GM18511 (cell line): ENCODE data around the gene AVPR2.

Source experiments
- ATAC-seq: cut with Tn5 transposase; IDR thresholded peaks from one replicate; pipeline ENCODE4 v1.9.1; 2021; ENCODE audit warnings: mild to moderate bottlenecking, moderate library complexity; ENCODE audit not compliant: unreplicated experiment

The AVPR2 gene

DNA sequence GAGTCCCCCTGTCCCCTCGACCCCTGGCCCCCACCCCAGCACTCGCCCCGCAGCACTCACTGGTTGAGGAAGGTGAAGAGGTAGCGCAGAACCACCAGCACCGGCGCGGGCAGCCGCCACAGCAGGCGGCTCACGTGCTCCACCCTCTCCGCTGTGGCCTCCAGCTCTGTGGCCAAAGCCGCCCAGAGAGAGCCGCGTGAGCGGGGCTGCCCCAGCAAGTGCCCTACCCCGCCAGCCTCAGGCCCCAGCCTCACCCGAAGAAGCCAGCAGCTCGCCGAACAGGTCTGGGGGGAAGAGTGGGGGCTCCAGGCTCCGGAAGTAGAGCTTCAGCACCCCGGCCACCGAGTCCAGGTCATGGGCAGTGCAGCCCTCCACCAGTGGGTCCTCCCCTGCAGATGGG is 6.0 kb downstream of the AVPR2 start:
- no peak for ATAC-seq

DNA sequence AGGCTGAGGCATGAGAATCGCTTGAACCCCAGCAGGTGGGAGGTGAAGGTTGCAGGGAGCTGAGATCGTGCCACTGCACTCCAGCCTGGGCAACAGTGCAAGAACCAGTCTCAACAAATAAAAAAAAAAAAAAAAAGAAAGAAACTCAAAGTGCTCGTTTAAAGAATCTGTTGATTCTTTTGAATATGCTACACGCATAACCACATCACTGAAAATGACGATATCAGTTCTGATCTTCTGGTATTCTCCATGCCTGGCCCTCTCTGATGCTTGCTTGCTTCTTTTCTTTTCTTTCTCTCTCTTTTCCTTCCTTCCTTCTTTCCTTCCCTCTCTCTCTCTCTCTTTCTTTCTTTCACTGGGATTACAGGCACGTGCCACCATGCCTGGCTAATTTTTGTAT is 7.3 kb downstream of the AVPR2 start:
- ATAC-seq = no peak

DNA sequence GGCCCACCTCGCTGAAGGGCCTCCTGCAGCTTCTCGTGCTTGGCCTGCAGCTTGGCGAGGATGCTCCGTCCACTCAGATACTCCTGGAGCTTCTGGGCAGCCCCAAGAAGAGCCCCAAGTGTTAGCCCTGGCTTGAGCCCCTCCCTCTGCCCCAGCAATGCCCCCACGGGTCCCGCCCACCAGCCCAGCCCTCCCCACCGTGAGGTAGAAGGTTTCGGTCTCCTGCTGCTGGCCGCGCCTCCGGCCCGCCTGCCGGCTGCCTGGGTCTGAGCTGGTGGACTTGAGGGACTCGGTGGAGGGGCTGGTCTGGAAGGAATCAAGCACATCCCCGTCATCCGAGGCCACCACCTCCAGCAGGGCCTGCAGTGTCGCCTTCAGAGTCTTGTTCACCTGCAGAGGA is 8.7 kb downstream of the AVPR2 start:
- ATAC-seq = no peak

DNA sequence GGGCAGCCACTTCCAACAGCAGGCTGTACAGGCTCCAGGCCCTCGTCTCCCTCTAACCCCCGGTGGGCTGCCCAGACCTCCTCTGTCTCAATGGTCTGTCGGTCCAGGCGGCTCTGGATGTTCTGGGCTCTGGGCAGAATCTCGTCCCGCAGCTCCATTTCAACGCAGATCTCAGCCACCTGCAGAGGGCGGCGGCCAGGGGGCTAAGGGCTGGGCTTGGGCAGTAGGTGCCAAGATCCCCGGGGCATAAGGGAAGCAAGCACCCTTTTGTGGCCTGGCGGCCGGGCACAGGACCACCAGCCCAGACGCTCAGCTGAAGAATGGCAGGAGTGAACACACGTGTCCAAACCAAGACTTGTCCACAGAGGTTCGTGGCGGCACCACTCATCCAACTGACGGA is 9.2 kb downstream of the AVPR2 start:
- ATAC-seq = no peak

DNA sequence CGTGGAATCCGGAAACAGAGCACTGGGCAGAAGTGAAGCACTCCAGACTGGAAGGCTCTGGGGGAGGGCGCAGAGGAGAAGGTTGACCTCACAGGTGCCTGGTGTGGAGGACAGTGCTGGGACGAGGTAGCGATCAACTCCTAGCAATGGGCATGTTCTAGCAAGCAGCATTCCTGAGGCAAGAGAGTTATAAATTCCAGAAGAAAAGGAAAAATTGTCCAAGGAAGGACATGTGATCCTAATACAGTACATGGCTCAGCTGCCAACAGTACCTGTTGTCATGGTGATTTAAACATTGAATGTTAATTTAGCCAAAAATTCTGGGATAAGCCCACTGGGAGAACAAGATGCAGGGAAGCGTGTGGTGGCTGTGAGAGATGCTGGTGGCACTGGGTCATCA is 13.4 kb downstream of the AVPR2 start:
- no peak for ATAC-seq

DNA sequence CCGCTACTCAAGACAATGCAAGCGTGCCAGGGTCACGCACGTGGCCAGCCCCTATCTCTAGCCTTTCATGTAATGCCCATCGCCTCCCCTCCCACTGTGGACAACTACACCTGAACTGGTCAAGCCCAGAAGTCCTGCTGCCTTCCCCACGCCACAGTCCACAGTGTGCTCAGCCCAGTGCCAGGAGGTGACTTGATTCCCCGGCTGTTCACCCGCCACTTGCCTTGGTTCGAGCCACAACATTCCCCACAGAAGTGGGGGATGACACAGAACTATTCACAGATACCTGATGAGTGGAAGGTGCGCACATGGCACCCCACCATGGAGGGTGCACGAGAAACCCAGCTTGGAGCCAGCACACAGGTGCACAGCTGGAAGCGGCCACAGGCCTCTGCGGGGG is 14.8 kb downstream of the AVPR2 start:
- ATAC-seq = no peak

DNA sequence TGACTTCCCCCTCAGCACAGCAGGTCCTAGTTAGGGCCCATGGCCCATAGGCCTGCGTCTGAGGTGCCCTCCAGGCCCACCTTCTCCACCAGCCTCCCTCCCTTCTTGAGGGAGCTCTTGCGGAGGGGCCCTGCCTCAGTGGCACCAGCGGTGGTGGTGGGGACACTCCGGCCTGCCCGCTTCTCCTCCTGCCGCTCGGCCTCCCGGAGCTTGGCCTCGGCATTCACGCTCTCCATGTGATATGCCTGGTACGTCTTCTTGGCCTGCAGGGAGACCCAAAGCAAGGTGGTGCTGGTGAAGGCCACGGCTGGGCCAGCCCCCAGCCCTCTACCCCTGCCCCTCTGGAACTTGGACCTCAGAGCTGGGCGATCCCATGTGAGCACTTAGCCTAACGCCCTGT is 16.1 kb downstream of the AVPR2 start:
- ATAC-seq = no peak

DNA sequence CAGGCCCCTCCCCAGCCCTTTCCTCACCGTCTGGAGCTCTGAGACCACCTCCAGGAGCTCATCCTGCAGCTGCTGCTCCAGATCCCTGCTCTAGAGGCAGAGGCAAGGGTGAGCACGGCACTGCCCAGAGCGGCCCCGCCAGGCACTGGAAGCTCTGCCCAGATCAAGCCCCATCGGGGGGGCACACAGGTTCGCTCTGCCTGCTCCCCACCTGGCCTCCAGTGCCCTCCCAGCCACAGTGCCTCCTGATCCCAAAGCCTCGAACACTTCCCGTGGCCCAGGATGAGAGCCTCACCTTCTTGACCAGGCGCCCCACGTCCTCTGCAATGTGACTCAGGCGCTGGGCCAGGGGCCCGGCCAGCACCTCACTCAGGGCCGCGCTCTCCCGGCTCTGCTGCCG is 16.6 kb downstream of the AVPR2 start:
- no peak for ATAC-seq

DNA sequence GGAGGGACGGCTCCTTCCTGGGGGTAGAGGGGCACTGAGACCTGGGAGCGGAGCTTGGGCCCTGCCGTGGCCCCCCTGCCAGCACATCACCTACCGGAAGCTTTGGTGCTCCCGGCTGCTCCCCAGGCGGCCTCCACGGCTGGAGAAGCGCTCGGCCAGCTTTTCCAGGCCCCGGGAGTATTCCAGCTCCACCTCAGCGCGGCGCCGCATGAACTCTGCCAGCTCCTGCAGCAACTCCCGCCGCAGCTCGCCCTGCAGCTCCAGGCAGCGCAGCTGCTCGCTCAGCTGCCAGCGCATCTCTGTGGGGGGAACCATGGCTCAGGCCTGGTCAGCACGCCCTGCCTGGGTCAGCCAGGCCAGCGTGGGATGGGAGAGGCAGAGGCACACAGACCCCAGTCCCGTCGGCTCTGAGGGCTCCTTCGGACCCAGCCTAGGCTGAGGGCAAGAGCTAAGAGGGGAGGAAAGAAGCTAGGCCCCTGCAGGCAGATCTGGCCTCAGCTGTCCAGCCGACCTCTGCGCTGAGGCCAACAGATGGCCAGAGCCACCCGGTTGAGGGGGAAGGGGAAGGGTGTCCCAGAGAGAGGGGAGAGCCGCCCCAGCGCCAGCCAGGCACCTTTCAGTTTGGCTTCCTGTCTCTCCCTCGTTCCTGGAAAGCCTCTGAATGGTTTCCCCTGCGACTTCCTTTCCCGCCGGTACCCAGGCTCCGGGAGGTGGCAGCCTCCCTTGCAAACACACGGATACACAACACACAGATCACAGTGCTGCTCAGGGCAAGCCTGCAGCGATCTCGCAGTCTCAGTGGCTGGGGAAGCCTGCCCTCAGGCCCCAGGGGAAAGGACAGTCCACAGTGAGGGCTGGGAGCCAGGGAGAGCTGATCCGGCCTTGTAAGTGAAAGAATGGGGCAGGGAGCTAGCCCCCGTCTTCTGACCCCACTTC is 17.3 kb downstream of the AVPR2 start:
- no peak for ATAC-seq

DNA sequence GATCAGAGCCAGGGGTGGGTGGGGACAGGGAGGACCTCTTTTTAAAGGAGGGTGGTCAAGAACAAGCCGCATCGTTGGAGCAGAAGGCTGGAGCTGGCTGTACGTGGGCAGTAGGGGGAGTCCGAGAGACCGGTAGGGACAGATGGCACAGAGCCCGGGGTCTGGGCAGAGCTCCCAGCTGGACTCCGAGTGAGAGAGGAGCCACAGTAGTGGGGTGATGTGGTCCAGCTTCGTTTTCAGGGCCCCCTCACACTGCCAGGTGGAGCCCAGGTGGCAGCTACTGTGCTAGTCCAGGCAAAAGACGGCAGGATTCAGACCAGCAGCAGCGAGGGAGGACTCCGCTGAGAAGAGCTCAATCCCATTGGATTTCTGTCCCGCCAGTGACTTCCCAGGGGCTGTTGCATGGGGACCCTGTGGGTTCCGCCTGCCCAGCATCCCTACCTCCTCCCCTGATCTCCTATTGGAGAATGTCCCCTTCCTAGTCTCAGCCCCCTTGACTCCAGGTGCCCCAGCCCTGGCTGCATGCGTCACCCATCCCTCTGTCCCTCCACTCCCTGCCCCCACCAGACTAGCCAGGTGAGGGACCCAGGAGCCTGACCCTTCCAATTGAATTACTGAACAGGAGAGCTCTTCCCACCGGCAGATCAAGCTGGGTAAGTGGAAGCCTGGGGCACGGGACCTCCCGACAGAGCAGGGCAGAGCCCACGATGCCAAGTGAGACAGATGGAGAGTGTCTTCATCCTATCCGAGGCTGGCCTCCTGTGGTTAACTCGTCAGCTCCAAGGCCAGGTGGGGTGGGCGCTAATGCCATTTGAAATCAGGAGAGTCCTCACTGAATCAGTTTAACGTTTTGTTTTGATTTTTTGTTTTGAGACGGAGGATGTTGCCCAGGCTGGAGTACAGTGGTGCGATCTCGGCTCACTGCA is 18.7 kb downstream of the AVPR2 start:
- no peak for ATAC-seq

DNA sequence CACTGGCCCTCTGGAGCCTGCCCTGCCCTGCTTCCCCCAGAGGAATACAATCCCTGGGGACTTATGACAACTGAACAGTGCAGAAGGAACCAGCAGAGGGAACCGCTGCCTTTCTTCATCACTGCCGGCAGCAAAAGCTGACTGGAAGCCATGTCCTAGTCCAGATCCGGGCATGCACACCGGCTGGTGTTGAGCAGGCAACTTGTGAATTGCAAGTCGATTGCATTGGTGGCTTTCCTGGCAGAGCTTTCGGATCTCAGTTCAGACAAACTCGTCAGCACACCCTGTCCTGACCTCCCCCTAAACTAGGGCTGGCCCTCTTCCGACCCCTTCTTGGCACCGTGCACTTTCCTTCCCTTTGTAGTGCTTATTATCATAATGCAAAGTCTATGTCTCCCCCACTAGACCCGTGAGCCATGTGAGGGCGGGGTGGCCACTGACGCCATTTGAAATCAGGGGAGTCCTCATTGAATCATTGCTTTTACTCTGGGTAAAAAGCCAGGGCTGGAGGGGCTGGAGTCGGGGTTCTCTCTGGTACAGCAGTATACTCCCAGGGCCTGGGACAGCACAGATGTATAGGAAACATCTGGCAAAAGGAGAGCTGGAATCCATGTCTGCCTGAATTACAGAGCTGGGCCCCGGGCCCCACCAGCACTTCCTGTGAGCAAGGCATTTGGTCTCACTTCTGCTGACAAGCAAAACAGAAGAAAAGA is 19.8 kb downstream of the AVPR2 start:
- ATAC-seq = no peak

DNA sequence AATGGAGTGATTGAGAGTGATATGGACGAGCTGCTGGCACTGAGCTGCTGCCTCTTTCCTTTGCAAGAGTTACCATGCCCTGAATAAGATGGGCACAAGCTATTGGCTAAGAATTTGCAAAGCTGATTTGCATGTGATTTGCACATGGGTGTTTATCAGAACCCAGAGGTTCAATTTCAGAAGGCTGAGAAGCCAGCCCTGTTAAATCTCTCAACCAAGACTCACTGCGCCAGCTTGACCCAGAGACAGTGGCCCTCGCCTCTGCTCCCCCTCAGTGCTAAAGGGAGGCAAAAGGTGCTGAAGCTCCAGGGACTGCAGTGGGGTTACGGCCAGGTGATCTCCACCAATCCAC is 20.9 kb downstream of the AVPR2 start:
- no peak for ATAC-seq

DNA sequence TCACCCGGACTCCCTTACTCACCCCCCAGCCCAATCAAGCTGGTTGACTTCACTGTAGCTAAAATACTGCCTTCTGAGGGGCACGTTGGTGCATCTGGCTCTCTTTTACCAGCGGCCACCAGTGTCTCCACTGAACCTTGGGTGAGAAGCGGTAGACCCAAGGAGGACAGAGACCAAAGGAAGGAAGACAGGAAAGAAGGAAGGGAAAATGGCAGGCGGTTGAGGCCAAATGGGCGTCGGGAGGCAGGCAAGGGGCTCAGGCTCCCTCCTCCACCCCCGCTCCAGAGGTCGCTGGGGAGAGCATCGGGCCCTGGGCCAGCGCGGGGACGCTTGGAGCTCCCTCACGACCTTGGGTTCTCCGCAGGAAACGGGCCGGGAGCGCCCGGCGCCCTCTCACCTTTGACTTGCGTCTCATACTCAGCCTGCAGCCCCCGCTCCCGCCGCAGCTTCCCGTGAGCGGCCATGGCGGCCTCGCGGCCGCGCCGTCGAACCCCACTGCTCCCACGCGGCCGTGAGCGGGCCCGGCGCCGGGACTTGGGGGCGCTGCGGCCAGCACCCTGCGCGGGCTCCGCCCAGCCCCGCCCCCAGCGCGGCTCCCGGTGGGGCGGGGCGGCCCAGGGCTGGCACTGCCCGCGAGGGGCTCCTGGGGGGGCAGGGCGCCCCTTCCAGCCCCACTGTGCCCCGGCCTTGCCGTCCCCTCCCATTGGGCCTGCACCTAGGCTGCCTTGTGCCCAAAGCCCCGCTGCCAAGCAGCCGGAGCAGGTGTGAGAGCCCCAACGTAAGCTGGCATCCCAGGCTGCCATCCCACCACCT is 21.5 kb downstream of the AVPR2 start, which contains the start of gene ARHGAP4:
Gene ARHGAP4 (minus strand): TSS at position 526 of the 813 bp plus-strand sequence. CDS start 62 bp downstream, at position 464.
- peak; percentile 18 for ATAC-seq

DNA sequence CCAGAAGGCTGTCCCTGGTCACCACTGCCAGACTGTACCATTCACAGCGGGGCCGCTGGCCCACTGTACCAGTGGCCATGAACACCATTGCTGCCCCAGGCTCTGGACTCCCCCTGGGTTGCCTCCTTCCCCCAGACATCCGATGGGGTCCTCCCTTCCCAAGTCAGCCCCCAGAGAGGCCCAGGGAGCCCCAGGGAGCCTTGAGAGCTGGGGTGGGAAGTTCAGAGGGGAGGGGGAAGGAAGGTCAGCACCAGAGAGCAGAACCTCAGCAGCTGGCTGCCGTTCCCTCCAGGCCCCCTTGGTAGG is 22.0 kb downstream of the AVPR2 start:
- no peak for ATAC-seq

DNA sequence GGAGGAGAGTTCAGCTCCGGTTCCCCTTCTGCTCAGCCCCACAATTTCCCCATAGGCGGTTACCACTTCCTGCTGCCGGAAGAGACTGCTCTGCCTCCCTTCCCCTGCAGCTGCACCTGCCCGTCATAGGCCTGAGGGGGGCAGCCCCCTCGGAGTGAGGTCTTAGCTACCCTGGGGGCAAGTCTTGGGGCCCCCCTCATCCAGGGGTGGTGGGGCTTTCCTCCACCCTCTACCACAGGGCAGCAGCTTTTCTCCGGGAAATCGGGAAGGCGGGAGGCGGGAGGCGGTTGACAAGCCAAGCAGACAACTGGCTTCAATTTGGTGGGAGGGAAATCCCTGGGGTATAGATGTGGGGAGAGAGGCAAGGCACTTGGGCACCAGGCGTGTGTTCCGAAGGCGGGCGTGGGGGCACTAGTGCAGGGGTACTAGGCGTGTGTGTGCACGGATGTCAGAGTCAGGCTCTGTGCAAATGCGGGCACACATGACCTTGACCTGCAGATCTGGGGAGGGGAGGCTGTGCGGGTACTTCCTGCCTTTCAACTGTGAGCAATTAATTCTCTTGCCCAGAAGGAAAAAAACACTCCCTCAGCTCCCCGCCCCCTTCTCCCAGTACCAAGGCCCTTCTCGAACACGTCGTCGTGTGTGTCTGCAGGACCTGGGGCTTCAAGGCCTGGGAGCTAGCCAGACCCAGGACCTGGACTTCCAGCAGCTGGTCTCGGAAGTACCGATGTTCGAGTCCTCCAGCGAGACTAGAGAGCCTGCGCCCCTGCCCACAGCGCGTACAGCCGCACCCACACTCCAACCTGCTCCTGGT is 22.6 kb downstream of the AVPR2 start:
- ATAC-seq = peak; percentile 49

DNA sequence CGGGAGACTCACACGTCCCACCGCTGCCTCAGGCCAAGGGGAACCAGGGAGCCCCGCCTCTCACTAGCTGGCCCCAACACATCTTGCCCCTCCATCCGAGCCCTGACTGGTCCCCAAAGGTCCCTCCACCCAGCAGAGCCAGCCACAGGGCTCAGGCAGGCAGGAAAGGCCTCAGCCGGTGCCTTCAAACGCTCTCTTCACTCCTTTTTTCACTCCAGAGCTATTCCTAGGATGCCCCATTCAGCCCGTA is 23.1 kb downstream of the AVPR2 start:
- no peak for ATAC-seq

DNA sequence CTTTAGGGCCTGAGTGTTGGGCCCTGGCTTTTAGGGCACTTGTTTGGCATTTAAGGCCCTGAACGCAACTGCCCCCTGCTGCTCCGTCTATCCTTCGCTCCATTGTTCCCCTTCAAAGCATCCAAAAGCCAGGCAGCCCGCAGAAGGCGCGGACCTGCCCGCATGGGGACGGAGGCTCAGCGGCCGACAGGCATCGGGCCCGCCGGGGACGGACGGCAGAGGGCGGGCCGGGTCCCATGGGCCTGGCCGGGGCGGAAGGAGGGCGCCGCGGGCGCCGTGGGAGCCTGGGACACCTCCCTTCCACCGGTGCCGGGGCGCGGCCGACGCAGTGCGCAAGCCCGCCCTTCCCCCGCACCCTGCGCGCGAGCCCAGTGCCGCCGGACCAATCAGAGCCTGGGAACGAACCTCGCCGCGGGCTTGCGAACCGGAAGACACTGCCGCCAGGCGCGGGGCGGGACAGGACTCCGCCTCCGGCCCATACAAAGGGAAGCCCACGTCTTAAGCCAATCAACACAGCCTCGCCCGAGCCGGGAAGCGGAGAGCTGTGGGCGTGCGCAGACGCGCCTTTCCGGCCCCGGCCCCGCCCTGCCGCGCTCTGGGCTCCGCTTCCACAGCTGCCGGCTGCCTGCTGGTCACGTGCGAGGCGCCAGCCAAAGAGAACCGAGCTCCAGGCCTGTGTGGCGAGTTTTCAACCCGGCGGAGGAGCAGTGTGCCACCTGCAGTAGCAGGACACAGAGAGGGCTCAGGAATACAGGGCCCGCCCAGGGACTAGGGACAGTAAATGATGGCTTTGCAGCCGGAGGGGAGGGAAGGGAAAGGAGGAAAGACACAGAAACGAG is 23.7 kb downstream of the AVPR2 start:
- peak; percentile 69 for ATAC-seq

DNA sequence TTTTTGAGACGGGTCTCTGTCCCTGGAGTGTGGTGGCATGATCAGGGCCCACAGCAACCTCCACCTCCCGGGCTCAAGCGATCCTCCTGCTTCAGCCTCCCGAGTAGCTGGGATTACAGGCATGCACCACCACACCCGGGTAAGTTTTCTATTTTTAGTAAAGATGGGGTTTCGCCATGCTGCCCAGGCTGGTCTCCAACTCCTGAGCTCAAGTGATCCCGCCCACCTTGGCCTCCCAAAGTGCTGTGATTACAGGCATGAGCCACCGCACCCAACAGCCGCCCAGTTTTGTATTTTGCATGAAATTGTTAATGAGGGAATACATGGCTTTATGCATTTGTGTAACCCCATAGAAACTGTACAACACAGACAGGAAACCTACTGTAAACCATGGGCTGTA is 24.4 kb downstream of the AVPR2 start:
- ATAC-seq = no peak

DNA sequence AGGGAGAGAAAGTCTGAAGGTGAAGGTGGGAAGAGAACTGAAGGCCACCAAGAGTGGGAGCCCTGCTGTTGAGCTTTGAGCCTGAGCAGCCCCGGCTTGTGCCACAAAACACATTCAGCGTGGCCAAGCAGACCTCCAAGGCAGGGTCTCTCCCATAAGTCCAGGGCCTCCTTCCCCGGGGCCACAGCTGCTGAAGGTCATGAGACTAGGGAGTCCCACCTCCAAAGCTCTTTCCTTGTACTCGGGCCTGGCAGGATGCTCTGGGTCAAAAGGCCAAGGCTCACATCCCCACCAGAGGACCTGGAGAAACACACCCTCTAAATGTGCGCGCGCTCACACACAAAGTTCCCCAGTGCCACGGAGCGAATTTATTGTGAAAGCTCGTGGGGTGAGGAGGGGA is 25.1 kb downstream of the AVPR2 start:
- ATAC-seq = no peak
